ENCODE data around the gene CCDC169. TPM values are rescaled to one million over a fixed set of nuclear protein-coding genes. Genes with fewer than 3 reads are reported as not detected.

Gene CCDC169
- polyA plus RNA-seq, 1 donor from 2014 or later, result 6.9 TPM

DNA sequence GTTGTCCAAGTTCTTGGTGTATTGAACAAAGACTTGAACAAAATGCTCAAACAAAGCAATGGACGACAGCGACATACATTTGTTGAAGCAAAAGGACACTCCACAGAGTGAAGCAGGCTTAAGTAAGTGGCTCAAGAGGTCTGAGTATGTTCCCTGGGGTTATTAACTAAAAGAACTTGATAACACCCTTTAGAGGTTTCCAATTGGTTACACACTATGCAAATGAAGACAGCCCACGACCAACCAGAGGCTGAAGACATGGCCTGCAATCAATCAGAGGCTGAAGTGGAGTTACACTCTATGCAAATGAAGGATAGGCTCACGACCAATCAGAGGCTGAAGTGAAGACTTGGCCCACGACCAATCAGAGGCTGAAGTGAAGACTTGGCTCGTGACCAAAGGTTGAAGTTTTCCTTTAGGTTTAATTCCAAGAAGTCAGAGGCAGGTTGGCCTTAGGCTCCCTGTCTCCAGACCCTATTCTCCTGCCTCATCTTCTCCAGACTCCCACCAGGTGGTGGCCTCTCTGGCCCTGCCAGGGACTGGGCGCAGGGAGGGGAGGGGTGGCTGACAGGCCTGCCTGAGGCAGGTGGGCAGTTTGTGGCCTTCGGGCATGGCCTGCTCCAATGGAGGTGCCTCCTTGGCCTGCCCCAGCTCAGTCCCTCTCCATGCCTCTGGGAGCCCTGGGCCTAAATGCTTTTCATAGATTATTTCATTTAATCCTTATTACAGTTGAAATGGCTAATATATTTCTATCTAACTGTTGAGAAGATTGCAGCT is 38.1 kb downstream of the CCDC169 start:
- no peaks in the 10 kb centered on the region for H3K36me3 ChIP-seq (ENCODE audit: insufficient read depth, low read length)
- H3K9ac ChIP-seq (ENCODE audit: low read length), result no peak overlapping the region
- H2AFZ ChIP-seq (ENCODE audit: low read depth, low read length), result no peak overlapping the region
- no peaks in the 10 kb centered on the region for H3K9me2 ChIP-seq (ENCODE audit: insufficient read depth, low read length)
- H3K4me3 ChIP-seq (ENCODE audit: low read length), result no peak overlapping the region
- no peak for TF ChIP-seq POLR2AphosphoS5 (IDR thresholded peaks at IDR 0.05)
- TF ChIP-seq, protein P1, sequence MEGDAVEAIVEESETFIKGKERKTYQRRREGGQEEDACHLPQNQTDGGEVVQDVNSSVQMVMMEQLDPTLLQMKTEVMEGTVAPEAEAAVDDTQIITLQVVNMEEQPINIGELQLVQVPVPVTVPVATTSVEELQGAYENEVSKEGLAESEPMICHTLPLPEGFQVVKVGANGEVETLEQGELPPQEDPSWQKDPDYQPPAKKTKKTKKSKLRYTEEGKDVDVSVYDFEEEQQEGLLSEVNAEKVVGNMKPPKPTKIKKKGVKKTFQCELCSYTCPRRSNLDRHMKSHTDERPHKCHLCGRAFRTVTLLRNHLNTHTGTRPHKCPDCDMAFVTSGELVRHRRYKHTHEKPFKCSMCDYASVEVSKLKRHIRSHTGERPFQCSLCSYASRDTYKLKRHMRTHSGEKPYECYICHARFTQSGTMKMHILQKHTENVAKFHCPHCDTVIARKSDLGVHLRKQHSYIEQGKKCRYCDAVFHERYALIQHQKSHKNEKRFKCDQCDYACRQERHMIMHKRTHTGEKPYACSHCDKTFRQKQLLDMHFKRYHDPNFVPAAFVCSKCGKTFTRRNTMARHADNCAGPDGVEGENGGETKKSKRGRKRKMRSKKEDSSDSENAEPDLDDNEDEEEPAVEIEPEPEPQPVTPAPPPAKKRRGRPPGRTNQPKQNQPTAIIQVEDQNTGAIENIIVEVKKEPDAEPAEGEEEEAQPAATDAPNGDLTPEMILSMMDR (IDR thresholded peaks at IDR 0.05; ENCODE audit: poor library complexity, severe bottlenecking), result no peak
- TF ChIP-seq MXI1 (conservative IDR thresholded peaks at IDR 0.05; ENCODE audit: poor library complexity, severe bottlenecking), result no peak
- TF ChIP-seq SMC3 (conservative IDR thresholded peaks at IDR 0.05; ENCODE audit: poor library complexity), result no peak
- TF ChIP-seq EZH2 (IDR thresholded peaks at IDR 0.05; ENCODE audit: borderline replicate concordance, insufficient read depth, low read length, poor library complexity, severe bottlenecking), result no peak
- no peak for TF ChIP-seq RAD21 (conservative IDR thresholded peaks at IDR 0.05)
- no peak for TF ChIP-seq TAF1 (IDR thresholded peaks at IDR 0.05; ENCODE audit: low read depth)
- TF ChIP-seq, protein P2, sequence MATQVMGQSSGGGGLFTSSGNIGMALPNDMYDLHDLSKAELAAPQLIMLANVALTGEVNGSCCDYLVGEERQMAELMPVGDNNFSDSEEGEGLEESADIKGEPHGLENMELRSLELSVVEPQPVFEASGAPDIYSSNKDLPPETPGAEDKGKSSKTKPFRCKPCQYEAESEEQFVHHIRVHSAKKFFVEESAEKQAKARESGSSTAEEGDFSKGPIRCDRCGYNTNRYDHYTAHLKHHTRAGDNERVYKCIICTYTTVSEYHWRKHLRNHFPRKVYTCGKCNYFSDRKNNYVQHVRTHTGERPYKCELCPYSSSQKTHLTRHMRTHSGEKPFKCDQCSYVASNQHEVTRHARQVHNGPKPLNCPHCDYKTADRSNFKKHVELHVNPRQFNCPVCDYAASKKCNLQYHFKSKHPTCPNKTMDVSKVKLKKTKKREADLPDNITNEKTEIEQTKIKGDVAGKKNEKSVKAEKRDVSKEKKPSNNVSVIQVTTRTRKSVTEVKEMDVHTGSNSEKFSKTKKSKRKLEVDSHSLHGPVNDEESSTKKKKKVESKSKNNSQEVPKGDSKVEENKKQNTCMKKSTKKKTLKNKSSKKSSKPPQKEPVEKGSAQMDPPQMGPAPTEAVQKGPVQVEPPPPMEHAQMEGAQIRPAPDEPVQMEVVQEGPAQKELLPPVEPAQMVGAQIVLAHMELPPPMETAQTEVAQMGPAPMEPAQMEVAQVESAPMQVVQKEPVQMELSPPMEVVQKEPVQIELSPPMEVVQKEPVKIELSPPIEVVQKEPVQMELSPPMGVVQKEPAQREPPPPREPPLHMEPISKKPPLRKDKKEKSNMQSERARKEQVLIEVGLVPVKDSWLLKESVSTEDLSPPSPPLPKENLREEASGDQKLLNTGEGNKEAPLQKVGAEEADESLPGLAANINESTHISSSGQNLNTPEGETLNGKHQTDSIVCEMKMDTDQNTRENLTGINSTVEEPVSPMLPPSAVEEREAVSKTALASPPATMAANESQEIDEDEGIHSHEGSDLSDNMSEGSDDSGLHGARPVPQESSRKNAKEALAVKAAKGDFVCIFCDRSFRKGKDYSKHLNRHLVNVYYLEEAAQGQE (IDR thresholded peaks at IDR 0.05; ENCODE audit: borderline replicate concordance), result no peak
- TF ChIP-seq EP300 (conservative IDR thresholded peaks at IDR 0.05; ENCODE audit: poor library complexity, severe bottlenecking), result no peak
- H3K9me3 ChIP-seq (ENCODE audit: low read length), result no peaks in the 10 kb centered on the region
- H3F3A ChIP-seq (ENCODE audit: insufficient read depth, low read length, poor library complexity, severe bottlenecking), result no peaks in the 10 kb centered on the region
- no peaks in the 10 kb centered on the region for H3K27me3 ChIP-seq (ENCODE audit: insufficient read depth, low read depth, low read length)
- H3K27ac ChIP-seq (ENCODE audit: low read length), result no peak overlapping the region
- no peaks in the 10 kb centered on the region for H4K20me1 ChIP-seq (ENCODE audit: insufficient read depth)
- no peaks in the 10 kb centered on the region for H3K79me2 ChIP-seq (replicated peaks; ENCODE audit: insufficient read depth, low read length)
- H3K4me2 ChIP-seq (ENCODE audit: low read length), result no peak overlapping the region

DNA sequence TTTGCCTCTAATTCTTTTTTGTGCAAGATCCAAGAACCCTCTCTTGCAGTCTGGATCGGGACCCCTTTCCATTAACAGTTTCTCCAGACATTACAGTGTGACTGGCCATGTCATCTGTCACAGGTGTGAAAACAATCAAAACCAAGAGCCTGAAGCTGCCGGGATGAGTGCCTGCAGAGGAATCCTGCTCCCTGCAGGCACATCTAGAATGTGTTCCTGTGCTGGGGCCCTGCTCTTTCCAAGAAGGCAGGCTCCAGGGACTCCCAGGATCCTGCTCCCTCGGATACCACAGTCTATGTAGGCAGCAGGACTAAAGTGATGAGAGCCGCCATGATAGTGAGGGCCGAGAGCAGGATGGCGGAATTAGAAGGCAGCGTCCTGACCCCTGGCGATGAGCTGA is 38.8 kb downstream of the CCDC169 start:
- Histone ChIP-seq H3K27ac (ENCODE audit: low read length) (no peak overlapping the region), H2AFZ (ENCODE audit: low read depth, low read length) (no peak overlapping the region)

More for the DNA sequence above, 38.8 kb downstream of the CCDC169 start:
- Histone ChIP-seq H3K4me2 (ENCODE audit: low read length) (no peak overlapping the region), H3K4me3 (ENCODE audit: low read length) (no peak overlapping the region), H3K27me3 (ENCODE audit: insufficient read depth, low read depth, low read length) (no peaks in the 10 kb centered on the region), H4K20me1 (ENCODE audit: insufficient read depth) (no peaks in the 10 kb centered on the region), H3K9ac (ENCODE audit: low read length) (no peak overlapping the region), H3K9me2 (ENCODE audit: insufficient read depth, low read length) (no peaks in the 10 kb centered on the region), H3K9me3 (ENCODE audit: low read length) (no peaks in the 10 kb centered on the region), H3F3A (ENCODE audit: insufficient read depth, low read length, poor library complexity, severe bottlenecking) (no peaks in the 10 kb centered on the region), H3K36me3 (ENCODE audit: insufficient read depth, low read length) (no peaks in the 10 kb centered on the region), H3K79me2 (replicated peaks; ENCODE audit: insufficient read depth, low read length) (no peaks in the 10 kb centered on the region)
- TF ChIP-seq, protein P2 (IDR thresholded peaks at IDR 0.05; ENCODE audit: borderline replicate concordance), result no peak
- TF ChIP-seq POLR2AphosphoS5 (IDR thresholded peaks at IDR 0.05), result no peak
- TF ChIP-seq, protein P1 (IDR thresholded peaks at IDR 0.05; ENCODE audit: poor library complexity, severe bottlenecking), result no peak
- TF ChIP-seq SMC3 (conservative IDR thresholded peaks at IDR 0.05; ENCODE audit: poor library complexity), result no peak
- TF ChIP-seq RAD21 (conservative IDR thresholded peaks at IDR 0.05), result no peak
- no peak for TF ChIP-seq TAF1 (IDR thresholded peaks at IDR 0.05; ENCODE audit: low read depth)
- no peak for TF ChIP-seq EZH2 (IDR thresholded peaks at IDR 0.05; ENCODE audit: borderline replicate concordance, insufficient read depth, low read length, poor library complexity, severe bottlenecking)
- no peak for TF ChIP-seq MXI1 (conservative IDR thresholded peaks at IDR 0.05; ENCODE audit: poor library complexity, severe bottlenecking)
- no peak for TF ChIP-seq EP300 (conservative IDR thresholded peaks at IDR 0.05; ENCODE audit: poor library complexity, severe bottlenecking)

Data from neural cell (in vitro differentiated cells).